Astrocyte of the spinal cord (primary cell): ENCODE data around the gene UBE2L3.
"Not testable (repeated sequence)": the region's sequence is repeated elsewhere in the genome, so short reads cannot be mapped to it uniquely, and the experiment has no call there.

ENCODE experiments used
- DNase-seq: peaks from one replicate; pipeline ENCODE4 v3.0.0; 2011; ENCODE audit warnings: low read depth, low spot score
- H3K4me3 ChIP-seq: 2 replicates; pipeline ENCODE4 v1.5.1; 2011; ENCODE audit warnings: low read depth, mild to moderate bottlenecking, low read length, moderate library complexity
- in situ Hi-C: cut with HindIII; loops from 2 replicates; pipeline ENCODE4 v1.10.0; 2017; ENCODE audit warnings: low sequenced_read_pairs
- TF ChIP-seq, protein P1 (sequence below): IDR thresholded peaks from 2 replicates; pipeline ENCODE4 v1.5.1; 2012; ENCODE audit warnings: low read depth, mild to moderate bottlenecking, low read length, inconsistent platforms

UBE2L3 gene

DNA sequence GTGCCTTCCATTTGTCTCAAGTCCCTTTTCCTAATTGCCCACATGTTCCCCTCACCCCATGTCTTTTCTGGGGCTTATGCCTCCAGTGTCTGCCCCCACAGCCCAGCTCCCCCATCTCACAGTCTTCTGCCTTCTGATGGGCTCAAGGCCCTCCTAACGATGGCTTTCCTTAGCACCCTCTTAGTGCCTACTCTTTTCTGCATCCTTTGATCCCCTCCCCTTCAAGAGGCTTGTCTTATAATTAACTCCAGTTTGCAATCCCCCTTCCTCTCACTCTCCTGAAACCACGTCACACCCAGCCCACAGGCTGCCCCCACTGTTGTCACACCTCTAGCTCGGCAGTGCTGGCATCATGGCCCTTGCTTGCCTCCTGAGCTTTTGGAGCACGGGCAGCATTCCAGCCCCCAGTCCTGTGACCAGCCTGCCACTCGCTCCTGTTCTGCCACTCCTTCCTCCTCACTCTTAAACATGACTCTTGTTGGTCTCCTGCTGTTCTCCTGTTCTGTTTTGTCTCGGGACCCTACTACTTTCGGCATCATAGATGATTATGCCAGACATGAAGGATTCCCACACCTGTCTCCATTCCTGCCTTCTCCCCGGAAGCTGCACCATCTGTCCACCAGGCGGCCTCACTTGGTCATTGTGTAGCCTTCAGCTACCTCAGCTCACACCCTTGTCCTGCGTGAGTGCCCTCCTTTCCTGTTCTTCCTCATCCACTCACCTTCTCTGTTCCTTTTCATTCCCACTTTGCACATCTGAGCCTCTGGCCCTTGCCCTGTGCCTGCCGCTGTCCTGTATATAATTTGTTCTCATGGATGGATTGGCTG, 26.1 kb downstream of the UBE2L3 start:
- TF ChIP-seq, protein P1, sequence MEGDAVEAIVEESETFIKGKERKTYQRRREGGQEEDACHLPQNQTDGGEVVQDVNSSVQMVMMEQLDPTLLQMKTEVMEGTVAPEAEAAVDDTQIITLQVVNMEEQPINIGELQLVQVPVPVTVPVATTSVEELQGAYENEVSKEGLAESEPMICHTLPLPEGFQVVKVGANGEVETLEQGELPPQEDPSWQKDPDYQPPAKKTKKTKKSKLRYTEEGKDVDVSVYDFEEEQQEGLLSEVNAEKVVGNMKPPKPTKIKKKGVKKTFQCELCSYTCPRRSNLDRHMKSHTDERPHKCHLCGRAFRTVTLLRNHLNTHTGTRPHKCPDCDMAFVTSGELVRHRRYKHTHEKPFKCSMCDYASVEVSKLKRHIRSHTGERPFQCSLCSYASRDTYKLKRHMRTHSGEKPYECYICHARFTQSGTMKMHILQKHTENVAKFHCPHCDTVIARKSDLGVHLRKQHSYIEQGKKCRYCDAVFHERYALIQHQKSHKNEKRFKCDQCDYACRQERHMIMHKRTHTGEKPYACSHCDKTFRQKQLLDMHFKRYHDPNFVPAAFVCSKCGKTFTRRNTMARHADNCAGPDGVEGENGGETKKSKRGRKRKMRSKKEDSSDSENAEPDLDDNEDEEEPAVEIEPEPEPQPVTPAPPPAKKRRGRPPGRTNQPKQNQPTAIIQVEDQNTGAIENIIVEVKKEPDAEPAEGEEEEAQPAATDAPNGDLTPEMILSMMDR = peak; percentile 39
- no peak for DNase-seq
- no peak overlapping the region for H3K4me3 ChIP-seq
- in situ Hi-C loops = no loop called here

DNA sequence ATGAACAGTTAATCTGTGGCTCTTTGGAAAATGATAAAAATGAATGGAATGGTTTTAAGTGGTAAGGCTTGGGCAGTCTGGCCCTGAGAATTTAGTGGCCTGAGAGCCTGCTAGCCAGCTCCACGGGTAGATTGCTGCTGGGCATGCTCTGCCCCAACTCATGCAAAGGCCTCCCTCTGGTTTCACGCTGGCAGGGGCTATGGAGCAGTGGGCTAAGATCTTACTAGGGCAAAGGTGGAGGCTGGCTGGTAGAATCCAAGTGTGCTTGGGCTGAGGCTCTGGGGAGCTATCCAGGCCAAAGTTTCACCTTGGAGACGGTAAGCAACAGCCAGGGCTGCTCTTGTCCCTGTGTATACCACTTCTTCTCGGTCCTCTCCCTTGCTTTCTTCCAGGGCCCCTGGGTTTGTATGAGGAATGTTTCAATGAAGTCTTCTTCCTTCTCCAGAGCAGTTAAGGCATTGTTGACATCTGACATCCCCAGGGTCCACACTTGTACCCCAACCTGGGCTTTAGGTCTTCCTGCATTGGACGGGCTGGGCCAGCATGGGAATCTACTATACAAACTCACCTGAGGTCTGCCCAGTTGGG, 27.4 kb downstream of the UBE2L3 start:
- in situ Hi-C loops = no loop called here
- no peak overlapping the region for H3K4me3 ChIP-seq
- TF ChIP-seq, protein P1 = no peak
- DNase-seq = no peak

DNA sequence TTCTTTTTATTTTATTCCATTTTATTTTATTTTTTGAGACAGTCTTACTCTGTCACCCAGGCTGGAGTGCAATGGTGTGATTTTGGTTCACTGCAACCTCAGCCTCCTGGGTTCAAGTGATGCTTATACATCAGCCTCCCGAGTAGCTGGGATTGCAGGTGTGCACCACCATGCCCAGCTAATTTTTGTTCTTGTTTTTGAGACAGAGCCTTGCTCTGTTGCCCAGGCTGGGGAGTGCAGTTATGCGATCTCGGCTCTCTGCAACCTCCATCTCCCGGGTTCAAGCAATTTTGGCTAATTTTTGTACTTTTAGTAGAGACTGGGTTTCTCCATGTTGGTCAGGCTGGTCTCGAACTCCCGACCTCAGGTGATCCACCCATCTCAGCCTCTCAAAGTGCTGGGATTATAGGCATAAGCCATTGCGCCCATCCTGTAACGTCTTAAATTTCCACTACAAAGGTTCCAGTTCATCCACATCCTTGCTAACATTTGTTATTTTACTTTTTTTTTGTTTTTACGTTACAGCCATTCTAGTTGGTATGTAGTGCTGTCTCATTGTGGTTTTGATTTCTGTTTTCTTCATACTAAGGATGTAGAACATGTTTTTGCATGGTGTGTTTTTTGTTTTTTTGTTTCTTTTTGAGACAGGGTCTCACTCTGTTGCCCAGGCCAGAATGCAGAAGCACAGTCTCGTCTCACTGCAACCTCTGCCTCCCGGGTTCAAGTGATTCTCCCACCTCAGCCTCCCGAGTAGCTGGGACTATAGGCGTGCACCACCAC, 29.0 kb downstream of the UBE2L3 start:
- in situ Hi-C loops, DNase-seq, H3K4me3 ChIP-seq: not testable (repeated sequence)

DNA sequence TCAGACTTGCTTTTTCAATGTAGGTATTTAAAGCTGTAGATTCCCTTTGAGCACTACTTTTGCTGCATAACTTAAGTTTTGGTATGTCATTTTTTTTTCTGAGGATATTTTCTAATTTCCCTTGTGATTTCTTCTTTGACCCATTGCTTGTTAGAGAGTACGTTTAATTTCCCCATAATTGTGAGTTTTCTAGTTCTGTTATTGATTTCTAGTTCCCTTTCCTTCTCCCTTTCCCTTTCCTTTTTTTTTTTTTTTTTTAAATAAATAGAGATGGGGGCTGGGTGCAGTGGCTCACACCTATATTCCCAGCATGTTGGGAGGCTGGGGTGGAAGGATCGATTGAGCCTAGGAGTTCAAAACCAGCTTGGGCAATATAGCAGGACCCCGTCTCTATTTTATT, 30.8 kb downstream of the UBE2L3 start:
- TF ChIP-seq, protein P1 = no peak
- no peak for DNase-seq
- in situ Hi-C loops = no loop called here
- no peak overlapping the region for H3K4me3 ChIP-seq

DNA sequence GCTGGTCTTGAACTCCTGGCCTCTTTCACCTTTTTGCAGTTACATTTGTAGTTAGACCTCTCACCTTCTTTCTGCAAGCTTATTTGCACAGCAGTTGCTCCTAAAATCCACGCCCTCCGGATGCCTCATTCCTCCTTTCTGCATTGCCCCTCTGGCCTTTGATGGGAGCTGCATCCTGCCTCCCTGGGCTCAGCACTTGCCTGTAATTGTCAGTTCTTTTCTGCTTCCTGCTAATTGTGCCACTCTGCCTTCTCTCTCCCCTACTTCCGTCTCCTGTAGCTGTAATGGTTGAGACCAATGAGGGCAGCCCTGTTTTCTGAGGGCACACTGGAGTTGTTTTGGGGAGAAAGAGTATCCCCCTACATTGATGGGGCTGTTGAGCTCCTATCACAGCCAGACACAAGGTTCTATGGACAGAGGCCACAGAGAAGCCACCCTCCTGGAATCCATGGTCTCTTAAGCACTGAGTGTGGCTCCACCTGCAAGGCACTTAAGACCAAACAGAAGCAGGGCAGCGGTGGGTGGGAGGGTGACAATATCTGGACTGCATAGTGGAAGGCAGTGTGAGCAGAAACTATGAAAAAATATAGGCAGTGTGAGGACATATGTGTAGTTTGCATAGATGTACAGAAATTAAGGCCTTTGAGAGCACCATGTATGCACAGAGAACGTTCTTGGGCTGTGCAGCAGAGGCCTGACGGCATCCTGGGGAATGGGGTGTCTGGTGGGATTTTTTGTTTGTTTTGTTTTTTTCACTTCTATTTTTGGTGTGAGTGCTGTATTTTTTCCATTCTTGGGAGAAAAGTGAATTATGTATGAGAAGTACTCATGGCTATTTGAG, 31.8 kb downstream of the UBE2L3 start:
- DNase-seq = no peak
- TF ChIP-seq, protein P1 = no peak

DNA sequence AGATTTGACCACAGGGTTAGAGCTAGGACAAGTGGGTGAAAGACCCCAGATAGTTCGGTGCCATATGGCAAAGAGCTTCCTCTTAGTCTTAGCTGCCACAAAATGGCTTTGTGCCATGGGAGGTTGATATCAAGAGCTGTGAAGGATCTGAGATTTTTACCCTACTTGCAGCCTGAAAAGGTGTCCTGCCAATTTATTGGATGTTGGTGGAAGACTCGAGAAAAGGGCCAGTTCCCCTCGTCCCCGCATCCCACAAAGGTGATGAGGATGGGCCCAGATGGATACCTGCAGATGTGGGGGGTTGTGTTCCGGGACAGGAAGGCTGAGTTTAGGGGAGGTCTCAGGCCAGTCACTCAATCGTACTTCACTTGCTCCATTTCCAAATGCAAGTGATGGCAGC, 35.1 kb downstream of the UBE2L3 start:
- in situ Hi-C loops = no loop called here
- H3K4me3 ChIP-seq = no peak overlapping the region
- DNase-seq = no peak
- TF ChIP-seq, protein P1 = no peak

More for the DNA sequence above, 31.8 kb downstream of the UBE2L3 start:
- H3K4me3 ChIP-seq = no peak overlapping the region
- in situ Hi-C loops = no loop called here
